SU-DHL-6 (cell line): ENCODE results near the gene PRKCE.

Experiments
- H2AFZ ChIP-seq: fragments of 200-600 bp; sonication (generic); 2 replicates; pipeline ENCODE4 v1.6.1; 2014; ENCODE audit warnings: low read depth, mild to moderate bottlenecking, moderate library complexity, mixed read lengths, antibody characterized with exemption, low read length; ENCODE audit not compliant: severe bottlenecking
- H3F3A ChIP-seq: fragments of 200-600 bp; shearing (Covaris generic); 2 replicates; pipeline ENCODE4 v1.6.0; 2016; ENCODE audit warnings: antibody characterized with exemption, mild to moderate bottlenecking; ENCODE audit not compliant: insufficient read depth
- H3K27ac ChIP-seq: fragments of 200-600 bp; sonication (generic); 2 replicates; pipeline ENCODE4 v1.5.1; 2016; ENCODE audit warnings: low read depth, mild to moderate bottlenecking, low read length, moderate library complexity, mixed read lengths
- H3K27me3 ChIP-seq: fragments of 200-600 bp; sonication (generic), shearing (Covaris generic); 2 replicates; pipeline ENCODE4 v1.6.0; 2014; ENCODE audit warnings: mild to moderate bottlenecking, low read length
- H3K36me3 ChIP-seq: fragments of 200-600 bp; sonication (generic); 2 replicates; pipeline ENCODE4 v1.6.1; 2014; ENCODE audit warnings: mild to moderate bottlenecking, low read length, mixed read lengths
- H3K4me2 ChIP-seq: fragments of 300-600, 200-600 bp; shearing (Covaris generic), sonication (generic); 2 replicates; pipeline ENCODE4 v1.6.0; 2014; ENCODE audit warnings: low read length, low read depth, mild to moderate bottlenecking; ENCODE audit not compliant: poor library complexity, severe bottlenecking
- H3K4me3 ChIP-seq: fragments of 200-600 bp; sonication (generic); 2 replicates; pipeline ENCODE4 v1.5.1; 2014; ENCODE audit warnings: antibody characterized with exemption, low read length, mild to moderate bottlenecking, mixed read lengths; ENCODE audit not compliant: insufficient read depth, poor library complexity, severe bottlenecking
- H3K79me2 ChIP-seq: fragments of 200-600 bp; sonication (generic); 2 replicates; pipeline ENCODE4 v1.6.1; 2014; ENCODE audit warnings: mild to moderate bottlenecking, low read length, moderate library complexity; ENCODE audit not compliant: insufficient read depth
- H3K9ac ChIP-seq: fragments of 200-600 bp; sonication (generic); 2 replicates; pipeline ENCODE4 v1.7.0; 2014; ENCODE audit warnings: mild to moderate bottlenecking, low read length
- H3K9me2 ChIP-seq: fragments of 200-600 bp; sonication (generic); replicated peaks from 2 replicates; pipeline ENCODE4 v1.6.1; 2014; ENCODE audit warnings: low read length; ENCODE audit not compliant: insufficient read depth
- H3K9me3 ChIP-seq: fragments of 200-600 bp; sonication (generic); 2 replicates; pipeline ENCODE4 v1.6.1; 2014; ENCODE audit warnings: low read length, mixed read lengths; ENCODE audit not compliant: insufficient read depth
- H4K20me1 ChIP-seq: fragments of 200-600 bp; sonication (generic); 2 replicates; pipeline ENCODE4 v1.6.1; 2014; ENCODE audit warnings: low read depth, mild to moderate bottlenecking, antibody characterized with exemption, low read length, moderate library complexity, mixed read lengths
- CTCF ChIP-seq: fragments of 200-600 bp; sonication (generic); IDR thresholded peaks from one replicate; pipeline ENCODE4 v1.5.1; 2017; ENCODE audit warnings: antibody characterized with exemption, mild to moderate bottlenecking, low read length, moderate library complexity; ENCODE audit not compliant: insufficient read depth, poor library complexity, severe bottlenecking
- EZH2phosphoT487 ChIP-seq: fragments of 200-600 bp; sonication (generic), shearing (Covaris generic); conservative IDR thresholded peaks from 2 replicates; pipeline ENCODE4 v1.6.1; 2018; ENCODE audit warnings: mild to moderate bottlenecking, antibody characterized with exemption, low read length, moderate library complexity, mixed read lengths

Gene PRKCE

GRCh38 chr2:46183426-46183825 is 532.0 kb downstream of the PRKCE start:
- TF ChIP-seq CTCF (no peak), EZH2phosphoT487 (no peak)
- H3K9me3 ChIP-seq, result no peaks in the 10 kb centered on the region
- no peak overlapping the region for H3K4me2 ChIP-seq
- no peaks in the 10 kb centered on the region for H3K79me2 ChIP-seq
- no peaks in the 10 kb centered on the region for H3F3A ChIP-seq
- H2AFZ ChIP-seq, result no peak overlapping the region
- H3K9me2 ChIP-seq, result no peaks in the 10 kb centered on the region
- H3K27ac ChIP-seq, result no peak overlapping the region
- H3K4me3 ChIP-seq, result no peak overlapping the region
- no peaks in the 10 kb centered on the region for H3K36me3 ChIP-seq
- H3K27me3 ChIP-seq, result no peaks in the 10 kb centered on the region
- H4K20me1 ChIP-seq, result no peaks in the 10 kb centered on the region
- no peak overlapping the region for H3K9ac ChIP-seq

- Histone ChIP-seq H3K4me2 (no peak overlapping the region), H3K9ac (no peak overlapping the region), H4K20me1 (no peaks in the 10 kb centered on the region), H3K9me2 (no peaks in the 10 kb centered on the region), H3K27me3 (no peaks in the 10 kb centered on the region), H3K79me2 (no peaks in the 10 kb centered on the region), H3K36me3 (no peaks in the 10 kb centered on the region), H3K27ac (no peak overlapping the region), H3F3A (no peaks in the 10 kb centered on the region), H2AFZ (no peak overlapping the region), H3K9me3 (no peaks in the 10 kb centered on the region), H3K4me3 (no peak overlapping the region)
- no peak for TF ChIP-seq EZH2phosphoT487
Measured at GRCh38 chr2:46184794-46185583, 533.5 kb downstream of the PRKCE start.

- no peak for TF ChIP-seq CTCF
- no peak for TF ChIP-seq EZH2phosphoT487
- Histone ChIP-seq H3K4me2 (no peak overlapping the region), H3K27ac (no peak overlapping the region), H3K9me2 (no peaks in the 10 kb centered on the region), H3K9ac (no peak overlapping the region), H3K27me3 (no peaks in the 10 kb centered on the region), H3K9me3 (no peaks in the 10 kb centered on the region), H3K4me3 (no peak overlapping the region), H4K20me1 (no peaks in the 10 kb centered on the region), H2AFZ (no peak overlapping the region), H3F3A (no peaks in the 10 kb centered on the region), H3K79me2 (no peaks in the 10 kb centered on the region), H3K36me3 (no peaks in the 10 kb centered on the region)
Measured at GRCh38 chr2:46187112-46187618, 535.7 kb downstream of the PRKCE start.

GRCh38 chr2:46188041-46188716 is 536.7 kb downstream of the PRKCE start:
- Histone ChIP-seq H3K9me3 (no peaks in the 10 kb centered on the region), H3K9ac (no peak overlapping the region), H3K27me3 (no peaks in the 10 kb centered on the region), H3K4me3 (no peak overlapping the region), H4K20me1 (no peaks in the 10 kb centered on the region), H3K27ac (no peak overlapping the region), H2AFZ (no peak overlapping the region), H3K4me2 (no peak overlapping the region), H3K9me2 (no peaks in the 10 kb centered on the region), H3K79me2 (no peaks in the 10 kb centered on the region), H3F3A (no peaks in the 10 kb centered on the region), H3K36me3 (no peaks in the 10 kb centered on the region)
- TF ChIP-seq CTCF, result no peak
- TF ChIP-seq EZH2phosphoT487, result no peak
